H9 (cell line): ENCODE results near the gene NCBP3. TPM values are rescaled to one million over a fixed set of nuclear protein-coding genes. Genes with fewer than 3 reads are reported as not detected.

ENCODE experiments used
- DNase-seq: peaks from one replicate; pipeline ENCODE4 v3.0.0-alpha.2; 2017
- H2AFZ ChIP-seq: one replicate; pipeline ENCODE4 v1.6.1; 2013; ENCODE audit warnings: mild to moderate bottlenecking, low read length, control low read depth, moderate library complexity
- H2AK5ac ChIP-seq: 2 replicates; pipeline ENCODE4 v1.6.1; 2013; ENCODE audit warnings: low read length, control low read depth, mixed read lengths; ENCODE audit not compliant: insufficient read length
- H2BK120ac ChIP-seq: one replicate; pipeline ENCODE4 v1.6.1; 2013; ENCODE audit warnings: low read depth, mild to moderate bottlenecking, low read length, control low read depth, inconsistent platforms; ENCODE audit not compliant: poor library complexity, severe bottlenecking
- H2BK12ac ChIP-seq: 2 replicates; pipeline ENCODE4 v1.6.1; 2013; ENCODE audit warnings: low read length, control low read depth, mixed read lengths, low read depth; ENCODE audit not compliant: insufficient read length
- H2BK15ac ChIP-seq: 2 replicates; pipeline ENCODE4 v1.6.1; 2013; ENCODE audit warnings: low read depth, low read length, control low read depth
- H2BK20ac ChIP-seq: one replicate; pipeline ENCODE4 v1.6.1; 2013; ENCODE audit warnings: low read depth, mild to moderate bottlenecking, low read length, control low read depth, inconsistent platforms; ENCODE audit not compliant: poor library complexity, severe bottlenecking
- H2BK5ac ChIP-seq: 2 replicates; pipeline ENCODE4 v1.6.1; 2013; ENCODE audit warnings: low read length, control low read depth, mixed read lengths; ENCODE audit not compliant: insufficient read length
- H3K14ac ChIP-seq: 2 replicates; pipeline ENCODE4 v1.6.1; 2013; ENCODE audit warnings: low read length, control low read depth; ENCODE audit not compliant: insufficient read depth
- H3K18ac ChIP-seq: 2 replicates; pipeline ENCODE4 v1.6.1; 2013; ENCODE audit warnings: low read depth, mild to moderate bottlenecking, mixed read lengths, low read length, control low read depth; ENCODE audit not compliant: insufficient read length
- H3K23ac ChIP-seq: 2 replicates; pipeline ENCODE4 v1.6.1; 2013; ENCODE audit warnings: low read length, control low read depth, mixed read lengths, low read depth; ENCODE audit not compliant: insufficient read length
- H3K23me2 ChIP-seq: 2 replicates; pipeline ENCODE4 v1.6.1; 2013; ENCODE audit warnings: low read depth, mild to moderate bottlenecking, mixed read lengths, low read length, control low read depth; ENCODE audit not compliant: insufficient read length, poor library complexity, severe bottlenecking
- H3K27ac ChIP-seq: 2 replicates; pipeline ENCODE4 v1.5.1; 2013; ENCODE audit warnings: low read length, control low read depth, mixed read lengths, low read depth; ENCODE audit not compliant: insufficient read length
- H3K27me3 ChIP-seq: 2 replicates; pipeline ENCODE4 v1.6.1; 2013; ENCODE audit warnings: low read length, control low read depth, inconsistent platforms; ENCODE audit not compliant: insufficient read depth
- H3K4ac ChIP-seq: 2 replicates; pipeline ENCODE4 v1.6.1; 2013; ENCODE audit warnings: low read depth, mild to moderate bottlenecking, control low read depth, inconsistent platforms, low read length, moderate library complexity
- H3K4me1 ChIP-seq: 2 replicates; pipeline ENCODE4 v1.6.1; 2013; ENCODE audit warnings: low read length, control low read depth, inconsistent platforms; ENCODE audit not compliant: insufficient read depth
- H3K4me2 ChIP-seq: 2 replicates; pipeline ENCODE4 v1.6.1; 2013; ENCODE audit warnings: low read length, control low read depth, mixed read lengths; ENCODE audit not compliant: insufficient read length, insufficient read depth
- H3K56ac ChIP-seq: 2 replicates; pipeline ENCODE4 v1.6.1; 2013; ENCODE audit warnings: low read depth, mild to moderate bottlenecking, mixed read lengths, low read length, control low read depth; ENCODE audit not compliant: insufficient read length
- H3K79me1 ChIP-seq: 2 replicates; pipeline ENCODE4 v1.6.1; 2013; ENCODE audit warnings: low read depth, mild to moderate bottlenecking, moderate library complexity, low read length, control low read depth, inconsistent platforms; ENCODE audit not compliant: insufficient read depth, poor library complexity, severe bottlenecking
- H3K79me2 ChIP-seq: 2 replicates; pipeline ENCODE4 v1.6.1; 2013; ENCODE audit warnings: low read length, control low read depth, inconsistent platforms; ENCODE audit not compliant: insufficient read depth
- H3K9ac ChIP-seq: 2 replicates; pipeline ENCODE4 v1.6.1; 2013; ENCODE audit warnings: low read length, control low read depth, mixed read lengths; ENCODE audit not compliant: insufficient read length; ENCODE audit errors: extremely low read depth
- H3K9me3 ChIP-seq: one replicate; pipeline ENCODE4 v1.6.1; 2013; ENCODE audit warnings: low read depth, low read length, inconsistent platforms; ENCODE audit not compliant: control insufficient read depth
- H3T11ph ChIP-seq: one replicate; pipeline ENCODE4 v1.6.1; 2013; ENCODE audit warnings: mild to moderate bottlenecking, low read length, control low read depth, inconsistent platforms
- H4K20me1 ChIP-seq: one replicate; pipeline ENCODE4 v1.6.1; 2013; ENCODE audit not compliant: control insufficient read depth, insufficient read length, insufficient read depth
- H4K5ac ChIP-seq: 2 replicates; pipeline ENCODE4 v1.6.1; 2013; ENCODE audit warnings: low read depth, mild to moderate bottlenecking, mixed read lengths, low read length, control low read depth; ENCODE audit not compliant: insufficient read length
- H4K8ac ChIP-seq: replicated peaks from 2 replicates; pipeline ENCODE4 v1.6.1; 2013; ENCODE audit warnings: low read length, control low read depth, mixed read lengths, low read depth; ENCODE audit not compliant: insufficient read length
- H4K91ac ChIP-seq: 2 replicates; pipeline ENCODE4 v1.6.1; 2013; ENCODE audit warnings: low read depth, mild to moderate bottlenecking, moderate library complexity, mixed read lengths, low read length, control low read depth; ENCODE audit not compliant: insufficient read length
- H3K27ac Mint-ChIP-seq, 3 experiments: 2 replicates in 2 of 3; 3 replicates in 1 of 3; pipeline ENCODE4 v1.8.0; 2020 to 2021; ENCODE audit warnings: mixed read lengths in 3 of 3, mild to moderate bottlenecking in 1 of 3, moderate library complexity in 1 of 3
- H3K27me3 Mint-ChIP-seq: 2 replicates; pipeline ENCODE4 v1.8.0; 2021; ENCODE audit warnings: low read depth, mild to moderate bottlenecking, moderate library complexity, mixed read lengths
- H3K36me3 Mint-ChIP-seq, 3 experiments: 2 replicates in 2 of 3; 3 replicates in 1 of 3; pipeline ENCODE4 v1.8.0; 2020 to 2021; ENCODE audit warnings: low read depth in 3 of 3, mixed read lengths in 3 of 3; ENCODE audit not compliant: insufficient read depth in 1 of 3
- H3K4me1 Mint-ChIP-seq, 2 experiments: 2 replicates each; pipeline ENCODE4 v1.8.0; 2020; ENCODE audit warnings: mixed read lengths in 2 of 2
- H3K4me3 Mint-ChIP-seq, 2 experiments: 2 replicates in 1 of 2; 3 replicates in 1 of 2; pipeline ENCODE4 v1.8.0; 2020 to 2021; ENCODE audit warnings: mild to moderate bottlenecking in 2 of 2, mixed read lengths in 2 of 2, moderate library complexity in 1 of 2
- H3K9me3 Mint-ChIP-seq, 2 experiments: 2 replicates in 1 of 2; 3 replicates in 1 of 2; pipeline ENCODE4 v1.8.0; 2020; ENCODE audit warnings: mild to moderate bottlenecking in 2 of 2, mixed read lengths in 2 of 2, moderate library complexity in 1 of 2
- WGBS: extraction: QIAGEN DNeasy Blood & Tissue Kit; methylation state at CpG from one replicate; pipeline ENCODE4 v1.1.7; 2013; ENCODE audit warnings: missing lambda C conversion rate, low lambda C conversion rate, mixed read lengths; ENCODE audit not compliant: insufficient read length; ENCODE audit errors: extremely low coverage; 5-methylcytosine and 5-hydroxymethylcytosine counted together
- total RNA-seq: library from RNA; stranded (reverse); gene quantifications from 2 replicates; pipeline ENCODE4 v1.2.1, GENCODE V29; 2021
- TF ChIP-seq, protein P1 (sequence below): fragments of 200-600 bp; sonication (generic); conservative IDR thresholded peaks from 3 replicates; pipeline ENCODE4 v1.8.0; 2021; ENCODE audit warnings: antibody characterized with exemption, mild to moderate bottlenecking

Gene NCBP3
- total RNA-seq, 1 experiment from 2014 or later = 45.7 TPM

DNA sequence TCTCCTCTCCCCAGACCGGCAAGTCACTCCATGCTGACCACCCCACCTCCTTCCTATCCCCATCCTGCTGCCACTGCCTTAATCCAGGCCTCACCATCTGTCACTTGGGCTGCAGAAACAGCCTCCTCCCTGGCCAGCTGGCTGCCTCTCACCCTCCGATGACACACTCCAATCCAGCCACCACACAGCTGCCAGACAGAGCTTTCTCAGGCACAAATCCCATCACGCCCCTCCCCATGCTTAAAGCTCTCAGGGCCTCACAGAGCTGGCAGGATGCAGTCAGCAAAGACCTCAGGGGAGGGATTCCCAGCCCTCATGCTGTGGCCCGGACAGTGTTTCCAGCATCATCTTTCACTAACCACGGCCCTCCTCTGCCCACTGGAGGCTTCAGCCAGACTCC lies 33.1 kb upstream of the NCBP3 start:
- TF ChIP-seq, protein P1, sequence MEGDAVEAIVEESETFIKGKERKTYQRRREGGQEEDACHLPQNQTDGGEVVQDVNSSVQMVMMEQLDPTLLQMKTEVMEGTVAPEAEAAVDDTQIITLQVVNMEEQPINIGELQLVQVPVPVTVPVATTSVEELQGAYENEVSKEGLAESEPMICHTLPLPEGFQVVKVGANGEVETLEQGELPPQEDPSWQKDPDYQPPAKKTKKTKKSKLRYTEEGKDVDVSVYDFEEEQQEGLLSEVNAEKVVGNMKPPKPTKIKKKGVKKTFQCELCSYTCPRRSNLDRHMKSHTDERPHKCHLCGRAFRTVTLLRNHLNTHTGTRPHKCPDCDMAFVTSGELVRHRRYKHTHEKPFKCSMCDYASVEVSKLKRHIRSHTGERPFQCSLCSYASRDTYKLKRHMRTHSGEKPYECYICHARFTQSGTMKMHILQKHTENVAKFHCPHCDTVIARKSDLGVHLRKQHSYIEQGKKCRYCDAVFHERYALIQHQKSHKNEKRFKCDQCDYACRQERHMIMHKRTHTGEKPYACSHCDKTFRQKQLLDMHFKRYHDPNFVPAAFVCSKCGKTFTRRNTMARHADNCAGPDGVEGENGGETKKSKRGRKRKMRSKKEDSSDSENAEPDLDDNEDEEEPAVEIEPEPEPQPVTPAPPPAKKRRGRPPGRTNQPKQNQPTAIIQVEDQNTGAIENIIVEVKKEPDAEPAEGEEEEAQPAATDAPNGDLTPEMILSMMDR = no peak
- Histone ChIP-seq H4K91ac (no peak overlapping the region), H2BK5ac (no peak overlapping the region), H3K27ac (no peak overlapping the region), H3K79me1 (no peaks in the 10 kb centered on the region), H3K56ac (no peak overlapping the region), H3K4me2 (no peak overlapping the region), H3K79me2 (no peaks in the 10 kb centered on the region), H2AFZ (no peak overlapping the region), H3T11ph (no peak overlapping the region), H2BK20ac (no peak overlapping the region), H4K5ac (no peak overlapping the region), H3K9ac (no peak overlapping the region), H2BK15ac (no peak overlapping the region), H3K4me1 (no peaks in the 10 kb centered on the region), H3K23me2 (no peaks in the 10 kb centered on the region), H4K20me1 (no peaks in the 10 kb centered on the region), H2AK5ac (no peak overlapping the region), H3K9me3 (no peaks in the 10 kb centered on the region), H3K14ac (no peak overlapping the region; the same call in 1 of the 2 replicates), H2BK120ac (no peak overlapping the region), H4K8ac (no peak overlapping the region), H3K27me3 (no peaks in the 10 kb centered on the region), H3K23ac (no peak overlapping the region), H3K4ac (no peak overlapping the region), H3K18ac (no peak overlapping the region), H2BK12ac (no peak overlapping the region)
- 0 out of 2 replicates have a peak, but pooled peaks cover 2% of the 10 kb centered on the region for H3K27me3 Mint-ChIP-seq
- peaks cover 5 to 14% (median 13%) of the 10 kb centered on the region in 3 experiments; a peak in 6 of 7 replicates for H3K36me3 Mint-ChIP-seq
- H3K4me1 Mint-ChIP-seq = peaks cover 6 to 13% of the 10 kb centered on the region in 2 experiments; a peak in 3 of 4 replicates
- H3K9me3 Mint-ChIP-seq = no peaks in the 10 kb centered on the region
- no CpG with 5 or more reads among the region's 5 CpGs for WGBS
- H3K4me3 Mint-ChIP-seq = no peak overlapping the region
- H3K27ac Mint-ChIP-seq = peak overlapping the region; percentile 13 to 59 (median 37); a peak in 3 of 7 replicates
- no peak for DNase-seq
